HCT116 (cell line): Measurements from ENCODE around the gene INTS3. TPM values are rescaled to one million over a fixed set of nuclear protein-coding genes. Genes with fewer than 3 reads are reported as not detected.

Source experiments
- ATAC-seq: fragments of 200-7000 bp; cut with Tn5 transposase; 2 replicates; pipeline ENCODE4 v1.9.1; 2020; ENCODE audit warnings: mild to moderate bottlenecking, moderate library complexity
- BruUV-seq: library from RNA; stranded (reverse); fragments of 400-500 nt; replicated peaks from 2 replicates; lab custom pipeline; 2021; lab: Mats Ljungman, UMichigan
- CTCF ChIA-PET: fragments of 300-600 bp; sonication (Branson Sonifier 250); formaldehyde crosslinking; loops from one replicate; lab custom pipeline; 2021; ENCODE audit warnings: antibody characterized with exemption; lab: Charles Lee
- POLR2A ChIA-PET: fragments of 300-600, 350-600 bp; sonication (Branson Sonifier 250); formaldehyde crosslinking; loops from one replicate; lab custom pipeline; 2021; ENCODE audit warnings: antibody characterized with exemption; lab: Charles Lee
- RAD21 ChIA-PET, 2 experiments: fragments of 300-600 bp; sonication (Branson Sonifier 250); formaldehyde crosslinking; loops; one replicate each; lab custom pipeline; 2023; ENCODE audit warnings: low total read pairs in 2 of 2; ENCODE audit not compliant: uncharacterized antibody in 2 of 2, unreplicated experiment in 2 of 2, low non-redundant PET in 1 of 2; lab: Charles Lee
- DNase-seq: peaks from one replicate; pipeline ENCODE4 v3.0.0-alpha.2; 2010; ENCODE audit warnings: low read depth, low spot score
- H2AFZ ChIP-seq: fragments of 200-600 bp; shearing (Covaris generic), sonication (generic); 2 replicates; pipeline ENCODE4 v1.6.1; 2017; ENCODE audit warnings: low read depth, mixed run types, mixed read lengths, antibody characterized with exemption, low read length; ENCODE audit not compliant: poor library complexity, severe bottlenecking
- H3K27ac ChIP-seq: 2 replicates; pipeline ENCODE4 v1.5.1; 2012; ENCODE audit warnings: low read depth, low read length
- H3K27me3 ChIP-seq: fragments of 200-600 bp; sonication (generic); 2 replicates; pipeline ENCODE4 v1.6.1; 2016; ENCODE audit warnings: mixed run types, low read length, mixed read lengths; ENCODE audit not compliant: insufficient read depth
- H3K36me3 ChIP-seq, 2 experiments: fragments of 200-500 bp in 1 of 2; fragments of 200-600 bp in 1 of 2; sonication (Bioruptor generic) in 1 of 2; sonication (generic) in 1 of 2; 2 replicates each; pipeline versions ENCODE4 v1.5.1 to v1.6.1; 2014 to 2016; ENCODE audit warnings: low read length in 2 of 2, inconsistent platforms in 1 of 2, mixed read lengths in 1 of 2, mixed run types in 1 of 2; ENCODE audit not compliant: insufficient read depth in 2 of 2, control insufficient read depth in 1 of 2
- H3K4me1 ChIP-seq, 2 experiments: fragments of 200-600 bp in 1 of 2; sonication (generic) in 1 of 2; 2 replicates each; pipeline versions ENCODE4 v1.5.1 to v1.6.1; 2012 to 2017; ENCODE audit warnings: low read length in 2 of 2, inconsistent platforms in 1 of 2, mild to moderate bottlenecking in 1 of 2, mixed read lengths in 1 of 2, mixed run types in 1 of 2, moderate library complexity in 1 of 2; ENCODE audit not compliant: insufficient read depth in 2 of 2, control insufficient read depth in 1 of 2
- H3K4me2 ChIP-seq: fragments of 200-600 bp; sonication (generic); 2 replicates; pipeline ENCODE4 v1.6.1; 2017; ENCODE audit warnings: mixed run types, low read length, mixed read lengths
- H3K4me3 ChIP-seq, 2 experiments: fragments of 200-600 bp in 1 of 2; sonication (generic) in 1 of 2; replicated peaks in 1 of 2; 2 replicates each; pipeline ENCODE4 v1.5.1; 2011 to 2016; ENCODE audit warnings: low read length in 2 of 2, control low read depth in 1 of 2, low read depth in 1 of 2, mild to moderate bottlenecking in 1 of 2, mixed read lengths in 1 of 2, mixed run types in 1 of 2
- H3K79me2 ChIP-seq: fragments of 200-600 bp; sonication (generic); 2 replicates; pipeline ENCODE4 v1.6.1; 2017; ENCODE audit warnings: mild to moderate bottlenecking, mixed run types, low read length, moderate library complexity, mixed read lengths; ENCODE audit not compliant: insufficient read depth
- H3K9ac ChIP-seq: fragments of 200-600 bp; sonication (generic); 2 replicates; pipeline ENCODE4 v1.6.1; 2016; ENCODE audit warnings: low read length, mixed read lengths
- H3K9me2 ChIP-seq: fragments of 200-600 bp; sonication (generic), shearing (Covaris generic); 2 replicates; pipeline ENCODE4 v1.6.1; 2017; ENCODE audit warnings: mixed run types, mild to moderate bottlenecking, moderate library complexity; ENCODE audit not compliant: insufficient read depth
- H3K9me3 ChIP-seq, 2 experiments: fragments of 200-500 bp in 1 of 2; fragments of 200-600 bp in 1 of 2; sonication (Bioruptor generic) in 1 of 2; sonication (generic) in 1 of 2; 2 replicates each; pipeline ENCODE4 v1.6.1; 2014 to 2017; ENCODE audit warnings: low read length in 2 of 2, mixed read lengths in 2 of 2, inconsistent platforms in 1 of 2, low read depth in 1 of 2, mild to moderate bottlenecking in 1 of 2, mixed run types in 1 of 2, moderate library complexity in 1 of 2; ENCODE audit not compliant: control insufficient read depth in 1 of 2, insufficient read depth in 1 of 2
- H4K20me1 ChIP-seq: fragments of 200-600 bp; sonication (generic), shearing (Covaris generic); 2 replicates; pipeline ENCODE4 v1.6.1; 2017; ENCODE audit warnings: mixed run types, mild to moderate bottlenecking, moderate library complexity; ENCODE audit not compliant: insufficient read depth
- CBX3 ChIP-seq: IDR thresholded peaks from 2 replicates; pipeline ENCODE4 v1.6.1; 2012; ENCODE audit warnings: low read depth
- CEBPB ChIP-seq: IDR thresholded peaks from 2 replicates; pipeline ENCODE4 v1.6.1; 2012; ENCODE audit warnings: low read depth
- EZH2 ChIP-seq: fragments of 200-600 bp; sonication (generic); IDR thresholded peaks from 2 replicates; pipeline ENCODE4 v1.6.1; 2017; ENCODE audit warnings: antibody characterized with exemption, mixed run types
- JUND ChIP-seq: IDR thresholded peaks from 2 replicates; pipeline ENCODE4 v1.6.1; 2012
- POLR2AphosphoS5 ChIP-seq: IDR thresholded peaks from 2 replicates; pipeline ENCODE4 v1.6.1; 2011; ENCODE audit warnings: mild to moderate bottlenecking, low read depth, low read length, moderate library complexity
- SP1 ChIP-seq: IDR thresholded peaks from 2 replicates; pipeline ENCODE4 v1.6.1; 2012; ENCODE audit warnings: low read depth
- ZFX ChIP-seq: fragments of 450-650 bp; IDR thresholded peaks from 2 replicates; pipeline ENCODE4 v1.6.1; 2017
- intact Hi-C: fragments of 100-400 bp; cut with micrococcal nuclease; formaldehyde crosslinking; loops from 2 replicates; pipeline ENCODE4 v1.10.0; 2022
- total RNA-seq: library from RNA; stranded (reverse); gene quantifications from one replicate; pipeline ENCODE4 v1.2.1, GENCODE V29; 2021; ENCODE audit not compliant: unreplicated experiment
- TF ChIP-seq, protein P1 (sequence below): IDR thresholded peaks from 2 replicates; pipeline ENCODE4 v1.6.1; 2012
- TF ChIP-seq, protein P2 (sequence below), 3 experiments: fragments of 200-600 bp in 1 of 3; sonication (generic) in 1 of 3; IDR thresholded peaks in 2 of 3; conservative IDR thresholded peaks in 1 of 3; 2 replicates each; pipeline ENCODE4 v1.5.1; 2012 to 2017; ENCODE audit warnings: low read depth in 2 of 3, low read length in 2 of 3, antibody characterized with exemption in 1 of 3, borderline replicate concordance in 1 of 3, control low read depth in 1 of 3, mild to moderate bottlenecking in 1 of 3, mixed read lengths in 1 of 3, mixed run types in 1 of 3, moderate library complexity in 1 of 3; ENCODE audit not compliant: insufficient read depth in 1 of 3

The INTS3 gene
- total RNA-seq, 1 experiment from 2014 or later: 47.6 TPM

DNA sequence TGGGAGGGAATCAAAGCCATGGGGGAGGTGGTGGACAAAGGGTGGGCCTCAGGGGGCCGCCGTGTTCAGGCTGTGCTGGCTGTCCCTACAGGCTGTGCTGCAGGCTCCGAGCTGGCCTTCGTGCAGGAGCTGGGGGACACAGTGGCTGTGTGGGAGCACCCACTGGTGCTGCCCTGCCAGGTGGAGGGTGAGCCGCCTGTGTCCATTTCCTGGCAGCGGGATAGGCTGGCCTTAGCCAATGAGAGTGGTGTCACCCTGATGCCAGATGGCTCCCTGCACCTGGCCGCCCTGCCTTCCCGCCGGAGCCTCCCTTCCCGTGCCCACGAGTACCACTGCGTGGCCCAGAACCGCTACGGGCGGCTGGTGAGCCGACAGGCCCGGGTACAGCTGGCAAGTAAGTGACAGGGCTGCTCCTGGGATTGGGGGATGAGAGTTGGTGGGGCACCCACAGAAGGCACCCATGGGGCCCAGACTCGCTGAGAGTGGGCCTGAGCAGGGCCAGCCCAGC, 67.5 kb downstream of the INTS3 start:
- RAD21 ChIA-PET: no interaction called here
- no peaks in the 10 kb centered on the region for H4K20me1 ChIP-seq
- H2AFZ ChIP-seq: no peak overlapping the region
- no peak overlapping the region for H3K9ac ChIP-seq
- H3K9me3 ChIP-seq: no peaks in the 10 kb centered on the region
- POLR2A ChIA-PET: no interaction called here
- H3K79me2 ChIP-seq: no peaks in the 10 kb centered on the region
- CTCF ChIA-PET: no interaction called here
- intact Hi-C loops: loop anchor here (5.0 kb wide), 1 partner anchor 172 kb away; the partner anchor contains the start of gene CREB3L4
- BruUV-seq: no TSS peak
- H3K4me2 ChIP-seq: no peak overlapping the region
- H3K27me3 ChIP-seq: no peaks in the 10 kb centered on the region
- H3K36me3 ChIP-seq: no peaks in the 10 kb centered on the region
- no peak overlapping the region for H3K27ac ChIP-seq
- H3K9me2 ChIP-seq: no peaks in the 10 kb centered on the region
- peaks cover 0 to 8% of the 10 kb centered on the region in 2 experiments; a peak in 1 of 4 replicates for H3K4me1 ChIP-seq
- TF ChIP-seq CBX3: no peak
- no peak for TF ChIP-seq POLR2AphosphoS5
- TF ChIP-seq, protein P1, sequence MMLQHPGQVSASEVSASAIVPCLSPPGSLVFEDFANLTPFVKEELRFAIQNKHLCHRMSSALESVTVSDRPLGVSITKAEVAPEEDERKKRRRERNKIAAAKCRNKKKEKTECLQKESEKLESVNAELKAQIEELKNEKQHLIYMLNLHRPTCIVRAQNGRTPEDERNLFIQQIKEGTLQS: no peak
- TF ChIP-seq CEBPB: no peak
- TF ChIP-seq ZFX: no peak
- TF ChIP-seq EZH2: no peak
- no peak for TF ChIP-seq JUND
- TF ChIP-seq, protein P2, sequence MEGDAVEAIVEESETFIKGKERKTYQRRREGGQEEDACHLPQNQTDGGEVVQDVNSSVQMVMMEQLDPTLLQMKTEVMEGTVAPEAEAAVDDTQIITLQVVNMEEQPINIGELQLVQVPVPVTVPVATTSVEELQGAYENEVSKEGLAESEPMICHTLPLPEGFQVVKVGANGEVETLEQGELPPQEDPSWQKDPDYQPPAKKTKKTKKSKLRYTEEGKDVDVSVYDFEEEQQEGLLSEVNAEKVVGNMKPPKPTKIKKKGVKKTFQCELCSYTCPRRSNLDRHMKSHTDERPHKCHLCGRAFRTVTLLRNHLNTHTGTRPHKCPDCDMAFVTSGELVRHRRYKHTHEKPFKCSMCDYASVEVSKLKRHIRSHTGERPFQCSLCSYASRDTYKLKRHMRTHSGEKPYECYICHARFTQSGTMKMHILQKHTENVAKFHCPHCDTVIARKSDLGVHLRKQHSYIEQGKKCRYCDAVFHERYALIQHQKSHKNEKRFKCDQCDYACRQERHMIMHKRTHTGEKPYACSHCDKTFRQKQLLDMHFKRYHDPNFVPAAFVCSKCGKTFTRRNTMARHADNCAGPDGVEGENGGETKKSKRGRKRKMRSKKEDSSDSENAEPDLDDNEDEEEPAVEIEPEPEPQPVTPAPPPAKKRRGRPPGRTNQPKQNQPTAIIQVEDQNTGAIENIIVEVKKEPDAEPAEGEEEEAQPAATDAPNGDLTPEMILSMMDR (IDR thresholded peaks at IDR 0.05 in 2 of 3, conservative IDR thresholded peaks at IDR 0.05 in 1 of 3; ENCODE audit: borderline replicate concordance in 1 of 3, insufficient read depth in 1 of 3, low read depth in 2 of 3, low read length in 2 of 3): no peak
- TF ChIP-seq SP1: no peak
- TF ChIP-seq, all 23 proteins: peak for 0
- DNase-seq (no peak), ATAC-seq (no peak)
- H3K4me3 ChIP-seq: no peak overlapping the region
